ENCODE results near the gene CCDC88C. TPM values are rescaled to one million over a fixed set of nuclear protein-coding genes. Genes with fewer than 3 reads are reported as not detected.

Gene CCDC88C
- total and polyA plus RNA-seq, 12 donors: 2.2 to 8.4 (median 4.9) TPM

DNA sequence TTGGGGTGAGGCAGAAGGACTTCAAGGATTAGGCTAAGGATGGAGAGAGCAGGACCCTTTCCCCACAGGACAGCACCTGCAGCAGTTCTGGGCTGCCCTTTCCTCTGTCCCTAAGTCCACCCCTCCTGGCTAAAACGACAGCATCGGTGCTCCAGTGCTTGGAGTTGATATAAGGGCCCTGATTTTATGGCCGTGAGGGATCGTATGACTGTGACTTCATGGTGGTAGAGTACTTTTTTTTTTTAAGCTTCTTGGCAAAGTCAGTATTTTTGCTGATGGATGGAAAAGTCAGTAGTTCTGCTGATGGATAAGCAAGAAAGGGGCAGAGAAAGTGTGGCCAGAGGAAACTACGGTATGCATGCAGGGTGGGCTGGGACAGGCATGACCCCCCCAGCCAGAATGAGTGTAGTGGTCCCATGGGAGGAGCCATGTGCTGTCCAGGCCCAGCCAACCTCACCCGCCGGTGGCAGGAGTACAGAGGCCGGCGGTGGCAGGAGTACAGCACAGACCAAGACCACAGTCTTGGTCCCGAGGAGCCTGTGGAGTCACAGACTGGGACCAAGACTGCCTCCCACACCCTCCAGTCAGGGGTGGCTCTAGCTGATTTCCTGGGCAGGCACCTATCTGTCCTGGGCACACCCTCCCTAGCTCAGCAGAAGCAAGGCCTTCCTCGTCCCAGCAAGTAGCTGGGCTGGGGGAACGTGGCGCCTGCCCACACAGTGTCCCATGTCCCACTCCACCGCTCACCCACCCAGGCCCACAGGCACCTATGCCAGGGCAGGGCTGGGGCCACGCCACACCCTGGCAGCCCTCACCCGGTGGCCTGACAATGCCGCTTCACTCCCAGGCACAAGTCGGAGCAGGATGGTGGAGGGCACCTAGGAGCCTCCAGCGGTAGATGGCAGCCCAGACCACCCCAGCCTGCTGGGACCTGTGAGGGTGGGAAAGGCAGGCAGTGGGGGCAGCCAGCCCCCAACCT, 46.3 kb downstream of the CCDC88C start:
- intact Hi-C loops (cut with DNase I): loop anchor here in 3 of 10 donors (5.0 kb wide), 3 partner anchors 44 to 49 kb away; partner anchors contain the start of gene CCDC88C (in 1 of the 3)
- ATAC-seq (peak in 1 of 8 donors; percentile 32), DNase-seq (no peak)
- 78 to 80% methylated on average over 19 of the region's 19 CpGs for WGBS, 2 donors
- Histone ChIP-seq H3K9me3 (no peaks in the 10 kb centered on the region), H3K4me3 (no peak overlapping the region), H3K27ac (peak overlapping the region in 2 of 10 donors; percentile 4 to 75), H3K4me1 (peaks cover 10 to 99% (median 66%) of the 10 kb centered on the region in 9 donors), H3K36me3 (no peaks in the 10 kb centered on the region), H3K27me3 (peaks cover 0 to 29% (median 0%) of the 10 kb centered on the region in 7 donors)
- TF ChIP-seq, protein P1, sequence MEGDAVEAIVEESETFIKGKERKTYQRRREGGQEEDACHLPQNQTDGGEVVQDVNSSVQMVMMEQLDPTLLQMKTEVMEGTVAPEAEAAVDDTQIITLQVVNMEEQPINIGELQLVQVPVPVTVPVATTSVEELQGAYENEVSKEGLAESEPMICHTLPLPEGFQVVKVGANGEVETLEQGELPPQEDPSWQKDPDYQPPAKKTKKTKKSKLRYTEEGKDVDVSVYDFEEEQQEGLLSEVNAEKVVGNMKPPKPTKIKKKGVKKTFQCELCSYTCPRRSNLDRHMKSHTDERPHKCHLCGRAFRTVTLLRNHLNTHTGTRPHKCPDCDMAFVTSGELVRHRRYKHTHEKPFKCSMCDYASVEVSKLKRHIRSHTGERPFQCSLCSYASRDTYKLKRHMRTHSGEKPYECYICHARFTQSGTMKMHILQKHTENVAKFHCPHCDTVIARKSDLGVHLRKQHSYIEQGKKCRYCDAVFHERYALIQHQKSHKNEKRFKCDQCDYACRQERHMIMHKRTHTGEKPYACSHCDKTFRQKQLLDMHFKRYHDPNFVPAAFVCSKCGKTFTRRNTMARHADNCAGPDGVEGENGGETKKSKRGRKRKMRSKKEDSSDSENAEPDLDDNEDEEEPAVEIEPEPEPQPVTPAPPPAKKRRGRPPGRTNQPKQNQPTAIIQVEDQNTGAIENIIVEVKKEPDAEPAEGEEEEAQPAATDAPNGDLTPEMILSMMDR (IDR thresholded peaks at IDR 0.05): no peak

DNA sequence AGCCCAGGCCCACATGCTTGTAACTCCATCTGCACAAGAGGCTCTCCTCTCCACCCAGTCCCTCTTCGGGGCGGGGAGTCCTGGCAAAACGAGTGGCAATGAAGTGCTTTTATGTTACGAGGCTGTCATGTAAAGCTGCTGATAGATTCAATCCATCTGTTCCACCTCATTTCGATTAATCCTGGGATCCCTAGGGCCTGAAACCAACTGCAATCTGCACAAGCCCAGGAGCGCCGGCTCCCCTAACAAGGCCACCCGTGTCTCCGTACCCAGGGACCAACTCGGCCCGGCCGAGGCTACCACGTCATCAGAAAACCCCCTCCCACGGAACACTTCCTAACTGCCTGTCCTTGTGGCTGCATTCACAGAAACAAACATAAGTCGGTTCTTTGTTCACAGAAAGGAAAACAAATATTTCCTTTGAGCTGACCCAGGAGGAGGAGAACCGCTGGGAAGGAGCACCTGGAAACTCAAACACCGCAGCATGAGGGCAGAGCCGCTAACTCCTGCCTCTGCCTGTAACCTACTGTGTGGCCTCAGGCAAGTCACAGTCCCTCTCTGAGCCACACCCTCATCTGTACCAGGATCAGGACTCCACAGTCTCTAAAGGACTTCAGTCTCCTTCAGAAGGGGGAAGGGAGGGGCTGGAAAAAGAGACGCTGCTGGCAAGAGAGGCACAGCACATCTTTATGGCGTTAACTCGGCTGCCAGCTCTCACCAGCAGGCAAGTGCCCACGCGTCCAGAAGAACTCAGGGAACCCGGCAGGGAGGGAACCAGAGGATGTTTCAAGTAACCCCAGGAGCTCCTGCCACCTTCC, 47.8 kb downstream of the CCDC88C start:
- Histone ChIP-seq H3K4me3 (no peak overlapping the region), H3K27ac (peak overlapping the region in 5 of 10 donors; percentile 9 to 66 (median 59)), H3K9me3 (no peaks in the 10 kb centered on the region), H3K4me1 (peaks cover 10 to 97% (median 65%) of the 10 kb centered on the region in 9 donors), H3K36me3 (no peaks in the 10 kb centered on the region), H3K27me3 (peaks cover 0 to 22% (median 0%) of the 10 kb centered on the region in 7 donors)
- WGBS, 2 donors: 44 to 51% methylated on average over 24 of the region's 24 CpGs
- peak in 4 of 8 donors; percentile 16 to 41 (median 35) for ATAC-seq
- intact Hi-C loops (cut with DNase I): loop anchor here in 4 of 10 donors (5.0 to 10.0 kb wide), 4 partner anchors 43 to 48 kb away; partner anchors contain the start of gene CCDC88C (in 3 of the 4)
- TF ChIP-seq, protein P1 (IDR thresholded peaks at IDR 0.05): no peak
- no peak for DNase-seq

DNA sequence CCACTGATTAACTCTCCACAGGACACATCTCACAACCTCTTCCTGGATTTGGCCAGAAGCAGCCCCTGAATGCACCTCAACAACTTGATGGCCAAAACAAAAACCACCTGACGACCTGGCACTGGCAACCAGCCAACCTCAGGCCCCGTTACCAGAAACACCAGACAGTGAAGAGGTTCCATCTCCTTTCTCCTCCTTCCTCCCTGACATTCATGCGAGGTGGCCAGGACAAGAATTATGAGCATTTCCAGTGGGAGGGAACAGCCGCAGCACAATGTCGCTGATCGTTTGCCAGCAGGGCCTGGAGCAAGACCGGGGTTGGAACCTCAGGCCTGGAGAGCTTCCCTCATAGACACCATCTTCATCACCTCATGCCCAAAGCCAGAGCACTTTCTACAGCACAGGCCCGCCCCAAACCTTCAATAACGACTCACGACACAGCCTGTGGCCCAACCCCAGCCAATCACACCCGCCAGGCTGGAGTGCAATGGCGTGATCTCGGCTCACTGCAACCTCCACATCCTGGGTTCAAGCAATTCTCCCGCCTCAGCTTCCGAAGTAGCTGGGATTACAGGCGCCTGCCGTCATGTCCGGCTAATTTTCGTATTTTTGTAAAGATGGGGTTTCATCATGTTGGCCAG, 48.7 kb downstream of the CCDC88C start:
- H3K4me1 ChIP-seq: peaks cover 10 to 97% (median 57%) of the 10 kb centered on the region in 9 donors
- H3K4me3 ChIP-seq: no peak overlapping the region
- 83% methylated on average over 19 of the region's 19 CpGs for WGBS, 2 donors
- H3K27me3 ChIP-seq: peaks cover 0 to 22% (median 0%) of the 10 kb centered on the region in 7 donors
- DNase-seq (no peak), ATAC-seq (no peak)
- H3K36me3 ChIP-seq: no peaks in the 10 kb centered on the region
- peak overlapping the region in 2 of 10 donors; percentile 59 to 64 for H3K27ac ChIP-seq
- TF ChIP-seq, protein P1 (IDR thresholded peaks at IDR 0.05): no peak
- no peaks in the 10 kb centered on the region for H3K9me3 ChIP-seq
- intact Hi-C loops (cut with DNase I): loop anchor here in 2 of 10 donors (5.0 to 10.0 kb wide), 2 partner anchors 46 to 48 kb away; partner anchors contain the start of gene CCDC88C (in 2 of the 2)

Data from heart right ventricle (tissue), 16 donors.